GM18861 (cell line): ENCODE measurements around the gene ZFTA.
"Not testable (repeated sequence)": the region's sequence is repeated elsewhere in the genome, so short reads cannot be mapped to it uniquely, and the experiment has no call there.

Experiments
- ATAC-seq: cut with Tn5 transposase; IDR thresholded peaks from one replicate; pipeline ENCODE4 v1.9.1; 2021; ENCODE audit not compliant: unreplicated experiment

Gene ZFTA

GRCh38 chr11:63768237-63769041, at the start of gene ZFTA:
Gene ZFTA (minus strand): TSS chr11:63768775. CDS start chr11:63768622, 153 bp downstream.
- peak; percentile 57 for ATAC-seq

- ATAC-seq = no peak
Measured at GRCh38 chr11:63817758-63818498, 49.4 kb upstream of the ZFTA start.

- no peak for ATAC-seq
Measured at GRCh38 chr11:63816732-63817131, 48.2 kb upstream of the ZFTA start.

GRCh38 chr11:63816166-63816565, 47.6 kb upstream of the ZFTA start:
- ATAC-seq = no peak

GRCh38 chr11:63814383-63814736, 45.8 kb upstream of the ZFTA start:
- no peak for ATAC-seq

- ATAC-seq = peak; percentile 33
Measured at GRCh38 chr11:63813563-63814382, 45.2 kb upstream of the ZFTA start.

- peak; percentile 77 for ATAC-seq
Measured at GRCh38 chr11:63813035-63813562, 44.5 kb upstream of the ZFTA start, which contains the start of gene SPINDOC. Gene SPINDOC (plus strand): TSS chr11:63813456. CDS start chr11:63813687, 231 bp downstream.

GRCh38 chr11:63811522-63811921, 42.9 kb upstream of the ZFTA start:
- no peak for ATAC-seq

GRCh38 chr11:63810383-63810782, 41.8 kb upstream of the ZFTA start:
- ATAC-seq = not testable (repeated sequence)

- ATAC-seq = no peak
Measured at GRCh38 chr11:63805844-63806415, 37.4 kb upstream of the ZFTA start.

GRCh38 chr11:63804259-63804658, 35.7 kb upstream of the ZFTA start:
- ATAC-seq = no peak

GRCh38 chr11:63802637-63803414, 34.3 kb upstream of the ZFTA start:
- no peak for ATAC-seq

GRCh38 chr11:63800921-63801320, 32.3 kb upstream of the ZFTA start:
- no peak for ATAC-seq

GRCh38 chr11:63795066-63795465, 26.5 kb upstream of the ZFTA start:
- ATAC-seq = no peak

- no peak for ATAC-seq
Measured at GRCh38 chr11:63793161-63793560, 24.6 kb upstream of the ZFTA start.

- no peak for ATAC-seq
Measured at GRCh38 chr11:63791495-63792167, 23.1 kb upstream of the ZFTA start.

- ATAC-seq = no peak
Measured at GRCh38 chr11:63785823-63786222, 17.2 kb upstream of the ZFTA start.

GRCh38 chr11:63783925-63784592, 15.5 kb upstream of the ZFTA start:
- no peak for ATAC-seq

GRCh38 chr11:63782749-63783148, 14.2 kb upstream of the ZFTA start:
- no peak for ATAC-seq
